GM18526 (cell line): Measurements from ENCODE around the gene FBRSL1.

ENCODE experiments used
- POLR2A ChIP-seq: IDR thresholded peaks from 3 replicates; pipeline ENCODE4 v1.6.1; 2011; ENCODE audit not compliant: insufficient read length; ENCODE audit errors: extremely low read depth

FBRSL1 gene

DNA sequence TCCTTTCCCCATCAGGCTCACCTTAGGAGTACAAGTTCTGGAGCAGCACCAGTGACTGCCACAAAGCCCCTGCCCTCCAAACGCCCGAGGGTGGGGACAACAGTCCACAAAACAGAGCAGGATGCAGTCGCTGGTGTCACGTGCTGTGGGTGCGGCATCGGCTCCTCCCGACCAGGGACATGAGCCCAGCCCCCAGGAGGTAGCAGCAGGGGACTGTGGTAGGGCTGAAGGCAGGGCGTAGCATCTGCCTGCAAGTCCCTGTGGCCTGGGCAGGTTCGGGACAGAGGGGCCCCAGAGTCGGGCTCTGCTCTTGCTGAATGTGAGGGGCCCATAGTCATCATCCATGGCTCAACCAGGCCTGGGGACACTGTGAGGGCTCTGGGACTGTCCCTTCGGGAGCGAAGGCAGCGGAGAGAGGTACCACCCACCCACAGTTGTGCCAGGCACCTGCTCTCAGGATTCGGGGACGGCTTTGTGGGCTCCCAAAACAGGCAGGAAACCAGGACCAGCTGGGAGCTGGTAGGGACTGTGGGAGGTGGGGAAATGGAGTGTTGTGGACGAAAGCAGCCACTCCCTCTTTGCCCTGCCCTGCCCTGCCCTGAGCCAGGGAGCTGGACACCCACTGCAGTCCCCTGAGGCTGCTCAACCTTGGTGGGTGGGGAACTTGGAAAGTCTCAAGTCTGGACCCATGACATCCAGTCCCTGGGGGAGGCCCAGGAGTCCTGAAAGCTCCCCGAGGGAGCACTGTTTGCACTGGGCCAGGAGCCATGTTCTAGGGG is 30.7 kb downstream of the FBRSL1 start:
- TF ChIP-seq POLR2A, result no peak

GRCh38 chr12:132521200-132521580 is 31.2 kb downstream of the FBRSL1 start:
- no peak for TF ChIP-seq POLR2A

- TF ChIP-seq POLR2A, result no peak
Observed at GRCh38 chr12:132521712-132522292, 31.9 kb downstream of the FBRSL1 start.

- no peak for TF ChIP-seq POLR2A
Observed at GRCh38 chr12:132522592-132523380, 32.8 kb downstream of the FBRSL1 start.

DNA sequence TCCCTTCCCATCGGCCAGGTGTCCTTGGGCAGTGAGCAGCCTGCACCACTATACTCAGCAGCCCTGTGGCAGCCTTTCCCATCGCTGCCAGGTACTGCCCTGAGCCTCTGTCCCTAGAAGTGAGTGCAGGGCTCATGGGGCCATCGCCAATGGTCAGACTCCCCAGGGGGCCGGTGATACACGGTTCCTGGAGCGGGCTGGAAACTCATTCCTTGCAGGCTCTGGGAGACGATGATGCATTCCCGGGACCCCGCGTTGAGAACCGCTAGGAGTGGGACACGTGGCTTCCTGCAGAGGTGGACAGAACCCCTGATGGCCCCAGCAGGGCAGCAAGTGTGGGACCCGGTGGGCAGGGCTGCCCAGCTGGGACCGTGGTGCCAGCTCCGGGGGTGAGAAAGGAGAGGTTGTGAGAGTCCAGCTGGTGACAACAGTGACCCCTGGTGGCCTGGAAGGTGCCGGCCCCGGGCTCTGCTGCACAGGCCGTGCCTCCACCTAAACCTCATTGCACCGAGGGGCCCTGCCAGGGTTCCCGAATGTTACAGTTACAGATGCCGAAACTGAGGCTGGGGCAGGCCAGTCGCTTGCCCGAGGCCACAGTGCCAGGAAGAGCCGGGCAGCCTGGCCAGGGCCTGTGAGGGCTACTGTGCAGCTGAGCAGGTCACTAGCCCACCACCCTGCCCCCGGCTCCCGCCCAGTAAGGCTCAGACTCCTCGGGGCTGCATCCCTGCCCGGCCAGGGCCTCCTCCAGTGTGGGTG is 33.8 kb downstream of the FBRSL1 start:
- no peak for TF ChIP-seq POLR2A

DNA sequence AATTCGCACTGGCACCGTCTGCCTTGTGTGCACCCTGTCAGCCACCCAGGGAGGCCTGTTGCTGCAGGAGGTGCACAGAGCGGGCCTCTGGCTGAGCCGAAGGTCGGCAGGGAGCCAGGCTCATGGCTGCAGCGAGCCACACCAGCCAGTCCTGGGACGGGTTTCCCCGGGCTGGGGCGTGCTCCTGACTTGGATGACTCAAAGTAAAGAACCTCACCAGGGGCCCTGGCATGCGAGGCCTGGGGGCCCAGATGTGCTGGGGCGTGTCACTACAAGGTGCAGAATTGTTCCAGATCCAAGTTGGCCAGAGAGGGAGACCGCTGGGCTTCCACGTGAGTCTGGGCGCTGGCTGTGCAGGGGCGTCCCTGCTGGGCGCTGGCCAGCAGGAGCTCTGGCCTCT is 34.5 kb downstream of the FBRSL1 start:
- TF ChIP-seq POLR2A, result no peak

GRCh38 chr12:132525011-132525832 is 35.3 kb downstream of the FBRSL1 start:
- no peak for TF ChIP-seq POLR2A

- TF ChIP-seq POLR2A, result no peak
Observed at GRCh38 chr12:132525833-132526455, 36.0 kb downstream of the FBRSL1 start.

DNA sequence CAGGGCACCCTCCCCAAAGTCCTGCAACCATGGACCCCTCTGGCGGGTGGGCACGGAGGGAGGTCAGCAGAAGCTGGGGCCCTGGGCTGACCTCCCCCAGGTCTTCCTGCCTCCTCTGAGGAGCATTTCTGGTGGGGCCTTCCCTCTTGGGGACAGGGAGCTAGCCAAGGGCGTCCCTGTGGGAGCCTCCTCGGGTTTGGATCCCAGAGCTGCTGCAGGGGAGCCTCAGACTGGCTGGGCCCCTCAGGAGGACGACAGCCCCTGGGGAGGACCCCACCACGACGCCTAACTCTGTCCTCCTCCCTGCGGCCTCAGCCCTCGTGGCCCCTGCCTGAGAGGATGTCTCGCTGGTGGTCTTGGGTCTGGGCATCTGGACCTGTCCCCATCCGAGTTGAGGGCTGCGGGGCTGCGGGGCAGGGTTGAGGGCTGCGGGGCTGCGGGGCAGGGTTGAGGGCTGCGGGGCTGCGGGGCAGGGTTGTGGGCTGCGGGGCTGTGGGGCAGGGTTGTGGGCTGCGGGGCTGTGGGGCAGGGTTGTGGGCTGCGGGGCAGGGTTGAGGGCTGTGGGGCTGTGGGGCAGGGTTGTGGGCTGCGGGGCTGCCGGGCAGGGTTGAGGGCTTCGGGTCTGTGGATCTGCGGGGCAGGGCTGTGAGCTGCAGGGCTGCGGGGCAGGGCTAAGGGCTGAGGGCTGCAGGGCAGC is 37.4 kb downstream of the FBRSL1 start:
- no peak for TF ChIP-seq POLR2A

DNA sequence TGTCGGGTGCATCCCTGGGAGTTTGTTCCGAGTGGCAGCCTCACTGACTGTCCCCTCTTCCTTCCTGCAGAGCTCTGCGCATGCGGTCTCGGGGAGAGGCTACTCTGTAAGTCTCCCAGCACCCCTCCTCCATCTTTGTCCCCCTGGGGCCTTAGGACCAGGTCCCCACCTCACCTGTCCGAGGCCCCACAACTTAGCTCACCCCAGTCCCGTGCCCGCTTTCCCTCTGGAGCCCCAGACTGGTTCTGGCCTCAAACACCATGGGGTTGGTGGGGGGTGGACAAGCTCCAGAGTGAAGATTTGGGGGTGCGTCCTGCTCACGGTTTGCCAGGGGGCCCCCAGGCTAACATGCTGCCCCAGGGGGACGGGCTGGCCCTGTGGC is 37.9 kb downstream of the FBRSL1 start:
- TF ChIP-seq POLR2A, result no peak

DNA sequence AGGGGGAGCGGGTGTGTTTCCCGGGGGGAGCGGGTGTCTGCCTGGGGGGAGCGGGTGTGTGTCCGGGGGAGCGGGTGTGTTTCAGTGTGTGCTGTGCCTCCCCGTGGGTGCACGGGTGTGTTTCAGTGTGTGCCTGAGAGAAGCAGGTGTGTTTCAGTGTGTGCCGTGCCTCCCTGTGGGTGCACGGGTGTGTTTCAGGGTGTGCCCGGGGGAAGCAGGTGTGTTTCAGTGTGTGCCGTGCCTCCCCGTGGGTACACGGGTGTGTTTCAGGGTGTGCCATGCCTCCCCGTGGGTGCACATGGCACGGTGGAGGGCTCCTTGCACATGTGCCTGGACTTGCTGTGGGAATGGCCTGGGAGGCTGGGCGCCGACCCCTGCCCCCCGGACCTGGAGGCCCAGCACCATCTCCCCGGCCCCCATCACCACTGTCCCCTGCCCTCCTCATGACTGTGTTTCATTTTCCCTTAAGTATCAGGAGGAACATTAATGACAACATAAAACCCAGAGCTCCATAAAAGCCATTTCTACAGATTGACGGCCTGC is 38.7 kb downstream of the FBRSL1 start:
- no peak for TF ChIP-seq POLR2A

DNA sequence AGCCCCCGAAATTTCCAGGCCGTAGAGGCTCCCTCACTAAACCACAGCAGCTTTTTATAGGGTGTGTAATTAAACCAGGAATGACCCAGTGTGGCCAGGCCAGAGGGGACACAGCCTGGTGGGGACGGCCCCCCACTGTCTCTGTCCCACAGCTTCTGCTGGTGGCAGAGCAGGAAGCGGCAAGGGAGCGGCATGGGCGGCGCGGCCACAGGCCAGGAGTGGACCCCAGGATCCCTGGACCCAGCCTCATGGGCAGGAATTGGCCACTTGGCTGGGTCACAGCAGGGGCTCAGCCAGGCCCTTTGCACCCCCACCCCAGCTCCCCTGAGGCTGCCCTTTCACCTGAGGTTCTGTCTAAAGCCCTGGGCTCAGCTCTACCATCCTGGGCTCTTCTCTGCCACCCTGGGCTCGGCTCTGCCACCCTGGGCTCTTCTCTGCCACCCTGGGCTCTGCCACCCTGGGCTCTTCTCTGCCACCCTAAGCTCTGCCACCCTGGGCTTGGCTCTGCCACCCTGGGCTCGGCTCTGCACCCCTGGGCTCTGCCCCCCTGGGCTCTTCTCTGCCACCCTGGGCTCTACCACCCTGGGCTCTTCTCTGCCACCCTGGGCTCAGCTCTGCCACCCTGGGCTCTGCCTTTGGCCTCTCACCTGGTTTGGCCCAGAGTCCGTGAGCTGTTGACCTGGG is 39.3 kb downstream of the FBRSL1 start:
- TF ChIP-seq POLR2A, result no peak

DNA sequence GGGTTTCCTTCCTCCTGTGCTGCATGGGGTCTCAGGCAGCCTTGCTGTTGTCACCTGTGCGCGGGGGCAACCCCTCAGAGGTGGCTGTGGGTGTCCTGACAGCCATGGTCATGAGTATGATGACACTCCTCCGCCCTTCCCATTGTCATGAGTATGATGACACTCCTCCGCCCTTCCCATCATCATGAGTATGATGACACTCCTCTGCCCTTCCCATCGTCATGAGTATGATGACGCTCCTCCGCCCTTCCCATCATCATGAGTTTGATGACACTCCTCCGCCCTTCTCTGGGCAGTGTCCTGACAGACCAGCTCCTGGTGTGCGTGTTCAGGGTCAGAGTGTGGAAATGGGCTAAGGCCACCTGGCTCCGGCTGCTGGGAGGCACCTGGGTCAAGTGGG is 40.0 kb downstream of the FBRSL1 start:
- TF ChIP-seq POLR2A, result no peak

DNA sequence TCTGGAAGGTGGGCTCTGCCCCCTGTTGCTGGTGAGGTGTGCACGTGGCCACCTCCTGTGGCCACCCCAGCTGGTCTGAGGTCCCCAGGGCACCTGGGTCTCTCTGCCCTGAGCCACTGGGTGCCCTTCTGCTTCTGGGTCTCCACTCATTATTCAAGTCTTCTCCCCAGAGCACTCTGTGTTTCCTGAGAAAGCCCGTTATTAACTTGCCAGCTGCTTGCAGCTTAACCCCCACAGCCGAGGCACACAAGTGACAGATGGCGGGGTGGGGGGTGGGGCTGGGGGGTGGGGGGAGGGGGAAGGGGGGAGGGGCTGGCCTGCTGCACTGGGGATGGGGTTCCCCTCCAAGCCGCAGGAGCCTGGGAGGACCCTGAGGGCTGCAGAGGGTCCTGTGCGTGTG is 40.5 kb downstream of the FBRSL1 start:
- TF ChIP-seq POLR2A, result no peak
